HCT116 (cell line): ENCODE data around the gene TULP4.

Source experiments
- CTCF ChIP-seq, 3 experiments: fragments of 200-600 bp in 1 of 3; sonication (generic) in 1 of 3; IDR thresholded peaks in 2 of 3; conservative IDR thresholded peaks in 1 of 3; 2 replicates each; pipeline ENCODE4 v1.5.1; 2012 to 2017; ENCODE audit warnings: low read depth in 2 of 3, low read length in 2 of 3, antibody characterized with exemption in 1 of 3, borderline replicate concordance in 1 of 3, control low read depth in 1 of 3, mild to moderate bottlenecking in 1 of 3, mixed read lengths in 1 of 3, mixed run types in 1 of 3, moderate library complexity in 1 of 3; ENCODE audit not compliant: insufficient read depth in 1 of 3
- EGR1 ChIP-seq: IDR thresholded peaks from 2 replicates; pipeline ENCODE4 v1.6.1; 2012; ENCODE audit warnings: low read depth
- EZH2 ChIP-seq: fragments of 200-600 bp; sonication (generic); IDR thresholded peaks from 2 replicates; pipeline ENCODE4 v1.6.1; 2017; ENCODE audit warnings: antibody characterized with exemption, mixed run types
- EZH2phosphoT487 ChIP-seq: fragments of 200-600 bp; IDR thresholded peaks from 2 replicates; pipeline ENCODE4 v1.6.1; 2018; ENCODE audit warnings: antibody characterized with exemption, borderline replicate concordance
- JUND ChIP-seq: IDR thresholded peaks from 2 replicates; pipeline ENCODE4 v1.6.1; 2012
- POLR2AphosphoS5 ChIP-seq: IDR thresholded peaks from 2 replicates; pipeline ENCODE4 v1.6.1; 2011; ENCODE audit warnings: mild to moderate bottlenecking, low read depth, low read length, moderate library complexity
- RAD21 ChIP-seq: IDR thresholded peaks from 2 replicates; pipeline ENCODE4 v1.6.1; 2012; ENCODE audit warnings: low read depth, mild to moderate bottlenecking
- SP1 ChIP-seq: IDR thresholded peaks from 2 replicates; pipeline ENCODE4 v1.6.1; 2012; ENCODE audit warnings: low read depth

- TF ChIP-seq POLR2AphosphoS5 = no peak
- TF ChIP-seq CTCF (IDR thresholded peaks at IDR 0.05 in 2 of 3, conservative IDR thresholded peaks at IDR 0.05 in 1 of 3; ENCODE audit: borderline replicate concordance in 1 of 3, insufficient read depth in 1 of 3, low read depth in 2 of 3, low read length in 2 of 3) = no peak
- no peak for TF ChIP-seq EZH2
- no peak for TF ChIP-seq JUND
- TF ChIP-seq EGR1 = no peak
- no peak for TF ChIP-seq SP1
- TF ChIP-seq RAD21 = no peak
- TF ChIP-seq EZH2phosphoT487 = no peak
Observed at GRCh38 chr6:158552796-158553138, 240.5 kb downstream of the TULP4 start.
